ENCODE results near the gene ATXN7.
A peak's percentile ranks its signal among the peaks of the same experiment; 100 is the strongest.

Gene ATXN7

DNA sequence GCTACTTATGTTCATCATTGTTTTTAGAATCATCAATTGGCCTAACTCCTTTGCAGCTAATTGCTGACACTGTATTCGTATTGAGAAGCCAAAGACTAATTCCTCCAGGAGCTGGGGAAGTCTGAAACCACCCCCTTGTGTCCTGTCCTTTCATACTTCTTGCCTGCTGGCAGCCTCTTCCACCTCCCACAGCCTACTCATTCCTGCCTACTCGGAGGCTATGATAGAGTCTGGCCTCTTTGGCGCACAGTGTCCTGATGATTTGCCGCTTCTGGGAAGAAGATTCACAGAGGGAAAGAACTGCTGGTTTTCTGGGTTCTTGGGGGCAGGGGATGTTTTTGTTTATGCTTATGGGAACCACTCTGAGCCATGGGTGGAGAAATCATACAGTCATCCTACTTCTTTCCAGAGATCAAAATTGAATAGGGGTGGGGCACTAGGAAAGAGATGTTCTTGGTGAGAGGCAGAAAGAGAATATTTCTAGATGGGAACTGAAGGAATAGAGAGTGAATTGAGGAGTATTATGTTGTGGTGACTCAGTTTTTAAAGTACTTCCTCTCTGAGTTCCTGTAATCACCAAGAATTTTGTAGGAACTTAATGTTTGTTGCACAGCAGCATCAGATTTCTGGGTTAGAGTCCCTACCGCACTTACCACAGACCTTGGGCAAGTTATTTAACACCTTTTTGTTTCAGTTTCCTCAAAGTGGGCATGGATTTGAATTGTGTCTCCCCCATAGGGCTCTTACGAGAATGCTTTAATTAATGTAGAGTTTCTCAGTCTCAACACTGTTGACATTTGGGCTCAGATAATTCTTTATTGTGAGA, 70.6 kb downstream of the ATXN7 start:
- DNase-seq (ENCODE audit: low spot score), result no peak

DNA sequence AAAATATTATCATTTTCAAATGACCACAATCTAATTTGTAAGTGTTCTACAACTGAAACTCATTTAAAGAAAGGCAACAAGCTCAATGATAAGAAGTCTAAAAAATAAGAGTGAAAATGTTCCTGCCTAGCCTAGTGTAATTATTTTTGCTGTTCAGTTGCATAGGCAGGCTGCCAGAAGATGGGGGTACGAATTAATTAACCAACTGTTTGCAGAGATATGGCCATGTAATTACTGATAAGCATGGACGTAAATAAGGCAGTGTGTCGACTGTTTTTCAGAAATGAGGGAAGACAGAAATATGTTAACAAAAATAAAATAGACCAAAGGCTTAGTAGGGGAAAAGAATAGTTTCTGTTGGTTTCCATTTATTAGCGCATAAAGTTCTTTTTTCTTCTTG, 73.3 kb downstream of the ATXN7 start:
- no peak for DNase-seq (ENCODE audit: low spot score)

DNA sequence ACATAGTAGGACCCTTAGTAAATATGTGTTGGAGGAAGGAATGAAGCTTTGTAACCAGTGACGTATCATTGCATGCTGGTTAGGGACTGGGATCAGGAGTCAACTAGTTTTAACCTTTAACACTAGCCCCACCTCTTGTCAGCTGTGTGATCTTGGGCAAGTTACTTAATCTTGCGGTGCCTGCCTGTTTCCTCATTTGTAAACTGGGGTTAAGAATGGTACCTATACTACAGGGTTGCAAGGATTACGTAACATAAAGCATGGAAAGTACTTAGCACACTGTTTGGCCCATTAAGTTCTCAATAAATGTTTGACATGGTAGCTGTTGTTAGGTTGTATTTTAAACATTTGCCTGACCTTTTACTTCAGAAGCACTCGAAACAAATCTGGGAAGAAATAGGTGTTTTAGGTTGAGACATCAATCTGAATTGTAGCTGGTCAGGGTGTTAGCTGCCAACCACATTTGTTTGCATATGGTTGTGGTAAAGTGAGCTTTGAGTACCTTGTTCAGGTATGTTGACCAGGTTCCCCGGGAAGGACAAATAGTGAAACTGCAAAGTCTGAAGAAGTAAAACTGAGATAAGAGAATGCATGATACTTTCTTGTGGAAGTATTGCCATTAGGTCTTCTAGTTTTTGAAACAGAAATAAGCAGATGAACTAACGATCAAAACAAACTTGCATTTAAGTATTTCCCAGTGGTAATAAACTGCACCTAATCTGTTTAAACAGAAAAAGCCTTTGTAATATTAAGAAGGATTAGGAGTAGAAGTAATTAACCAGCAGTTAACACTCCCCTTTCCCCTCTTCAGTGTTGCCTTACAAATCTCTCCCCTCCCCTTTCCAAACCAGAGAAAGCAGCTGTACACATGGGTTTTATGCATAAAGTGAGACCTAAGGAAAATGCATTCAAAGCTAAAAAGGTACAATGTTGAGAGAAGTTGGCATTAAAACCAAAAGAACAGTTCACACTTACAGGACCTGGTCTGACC, 74.3 kb downstream of the ATXN7 start:
- DNase-seq (ENCODE audit: low spot score), result no peak

DNA sequence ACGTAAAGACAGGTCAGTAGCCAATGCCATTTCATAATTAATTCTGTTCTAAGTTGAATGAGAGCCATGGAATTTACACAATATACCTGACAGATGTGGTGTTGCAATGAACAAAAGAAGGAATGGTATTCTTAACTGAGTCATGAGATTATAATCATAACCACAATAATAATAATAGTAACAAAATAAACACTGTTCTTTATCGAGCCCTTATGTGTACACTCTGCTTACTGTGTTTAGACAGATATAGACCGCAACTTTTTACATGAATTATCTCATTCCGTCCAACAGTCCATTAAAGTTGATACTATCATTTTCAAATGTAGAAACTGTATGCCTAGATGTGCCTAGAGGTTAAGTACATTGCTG, 76.7 kb downstream of the ATXN7 start:
- DNase-seq (ENCODE audit: low spot score), result no peak

DNA sequence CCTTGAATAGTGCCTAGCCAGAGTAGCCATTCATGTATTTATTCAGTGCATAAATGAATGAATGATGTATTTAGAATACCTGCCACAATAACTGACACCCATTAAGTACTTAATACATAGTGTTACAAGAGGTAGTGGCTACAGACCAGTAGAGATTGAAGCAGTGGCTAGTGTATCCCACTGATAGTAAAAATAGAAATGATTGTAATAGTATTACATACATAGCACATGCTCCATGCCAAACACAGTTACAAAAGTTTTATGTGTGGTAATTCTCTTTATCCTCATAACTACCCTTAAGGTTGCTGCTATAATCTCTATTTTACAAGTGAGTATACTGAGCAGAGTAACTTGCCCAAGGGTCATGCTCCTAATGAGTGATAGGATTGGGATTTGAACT, 78.9 kb downstream of the ATXN7 start:
- DNase-seq (ENCODE audit: low spot score), result no peak

DNA sequence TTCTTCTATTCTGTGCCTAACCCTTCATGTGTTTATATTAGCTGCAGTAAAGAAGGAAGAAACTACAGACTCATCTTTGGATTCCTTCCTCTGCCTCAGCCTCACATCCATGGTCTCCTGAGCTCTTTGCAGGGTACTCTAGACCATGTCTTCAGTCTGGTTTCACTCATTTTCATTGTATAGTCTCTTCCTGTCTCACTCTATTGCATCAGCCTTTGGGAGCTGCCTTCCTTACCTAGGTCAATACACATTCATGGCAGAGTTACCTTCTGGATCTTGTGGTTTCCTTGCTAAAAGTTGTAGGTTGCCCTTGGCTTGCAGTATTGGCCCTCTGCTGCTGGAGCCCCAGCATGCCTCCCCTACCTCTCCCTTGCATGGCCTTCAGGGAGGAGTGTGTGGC, 80.0 kb downstream of the ATXN7 start:
- no peak for DNase-seq (ENCODE audit: low spot score)

DNA sequence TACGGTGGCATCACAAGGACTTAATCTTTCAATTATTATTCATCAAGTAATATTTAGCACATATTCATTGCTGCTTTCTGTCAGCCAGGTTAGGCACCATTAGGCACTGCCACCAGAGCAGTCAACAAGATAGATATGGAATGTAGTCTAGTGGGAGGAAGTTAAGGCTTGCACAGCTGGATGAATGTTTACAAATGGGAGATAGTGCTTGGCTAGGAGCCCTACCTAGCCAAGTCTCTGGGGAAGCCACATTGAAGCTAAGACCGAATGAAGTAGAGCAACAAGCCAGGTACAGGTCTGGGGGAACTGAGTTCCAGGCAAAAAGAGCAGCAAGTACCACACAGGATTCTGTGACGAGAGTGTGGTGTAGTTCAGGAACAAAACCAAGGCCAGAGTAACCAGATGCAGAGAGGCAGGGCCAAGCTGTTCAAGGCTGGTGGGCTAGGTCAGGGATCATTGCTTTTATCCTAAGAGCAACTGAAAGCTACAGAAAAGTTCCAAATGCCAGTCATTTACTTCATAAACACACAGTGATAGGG, 82.0 kb downstream of the ATXN7 start:
- no peak for DNase-seq (ENCODE audit: low spot score)

DNA sequence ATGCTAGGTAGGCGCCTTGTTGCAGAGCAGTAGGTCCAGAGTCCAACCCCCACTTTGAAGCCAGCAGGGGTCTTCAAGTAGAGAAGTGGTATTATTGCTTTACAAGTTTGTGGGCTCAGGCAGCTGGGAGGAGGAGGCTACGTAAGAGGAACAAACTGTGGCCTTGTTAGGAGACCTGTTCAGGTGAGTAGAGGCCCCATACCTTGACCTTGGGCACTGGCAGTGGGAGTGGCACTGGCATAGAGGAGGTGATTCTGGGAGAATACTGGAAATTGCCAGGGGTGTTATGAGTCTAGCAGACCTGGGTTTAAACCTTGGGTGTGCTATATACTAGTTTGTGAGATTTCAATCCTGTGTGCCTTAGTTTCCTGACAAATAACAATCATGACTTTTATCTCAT, 83.1 kb downstream of the ATXN7 start:
- DNase-seq (ENCODE audit: low spot score), result no peak

DNA sequence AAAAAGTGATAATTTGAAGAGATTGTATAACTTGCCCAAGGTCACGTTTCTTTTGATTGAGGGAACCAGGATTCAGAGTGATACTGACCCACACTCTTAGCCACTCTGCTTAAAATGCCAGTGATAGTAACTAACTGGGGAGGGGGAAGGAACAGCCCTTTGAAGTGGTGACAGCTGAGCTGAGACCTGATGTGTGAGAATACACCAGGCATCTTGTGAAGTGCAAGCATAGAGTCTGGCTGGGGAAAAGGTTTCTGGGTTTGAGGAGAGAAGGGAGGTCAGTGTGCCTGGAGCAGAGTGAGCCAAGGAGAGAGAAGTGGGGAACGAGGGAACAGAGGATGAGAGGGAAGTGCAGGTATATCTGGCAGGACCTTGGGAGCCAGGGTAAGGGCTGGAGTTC, 83.9 kb downstream of the ATXN7 start:
- DNase-seq (ENCODE audit: low spot score), result no peak

DNA sequence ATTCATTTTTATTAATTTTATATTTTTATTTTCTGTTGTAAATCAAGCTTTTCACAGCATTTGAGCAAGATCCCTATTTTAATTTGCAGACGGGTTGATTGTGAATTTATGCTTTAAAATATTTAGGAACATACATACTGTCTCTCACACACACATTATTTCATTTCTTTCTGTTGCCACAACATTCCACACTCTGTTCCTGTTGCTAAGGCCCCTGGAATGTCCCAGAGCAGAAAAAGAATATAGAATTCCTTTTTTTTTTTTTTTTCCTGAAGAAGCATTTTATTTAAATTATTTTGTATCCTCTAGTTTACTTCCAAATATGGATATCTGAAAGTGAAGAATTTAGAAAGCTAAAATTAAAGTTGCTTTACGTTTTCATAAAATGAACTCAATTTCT, 85.3 kb downstream of the ATXN7 start:
- no peak for DNase-seq (ENCODE audit: low spot score)

DNA sequence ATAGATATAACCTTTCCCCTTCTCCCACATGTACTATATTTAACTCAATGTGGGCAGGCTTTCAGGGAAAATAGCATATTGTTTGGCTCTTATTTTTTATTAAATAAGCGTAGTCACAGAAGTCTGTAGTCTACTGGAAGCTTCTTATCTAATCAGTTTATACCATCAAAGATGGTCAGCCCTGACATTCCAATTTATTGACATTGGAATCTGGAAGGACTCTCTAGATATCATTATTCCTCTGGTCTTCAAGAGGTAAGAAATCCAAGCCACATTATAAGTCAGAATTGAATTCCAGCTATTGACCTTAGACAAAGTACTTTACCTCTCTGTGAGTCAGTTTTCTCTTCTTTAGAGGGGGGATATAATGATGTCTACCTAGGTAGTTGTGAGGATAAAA, 87.0 kb downstream of the ATXN7 start:
- no peak for DNase-seq (ENCODE audit: low spot score)

DNA sequence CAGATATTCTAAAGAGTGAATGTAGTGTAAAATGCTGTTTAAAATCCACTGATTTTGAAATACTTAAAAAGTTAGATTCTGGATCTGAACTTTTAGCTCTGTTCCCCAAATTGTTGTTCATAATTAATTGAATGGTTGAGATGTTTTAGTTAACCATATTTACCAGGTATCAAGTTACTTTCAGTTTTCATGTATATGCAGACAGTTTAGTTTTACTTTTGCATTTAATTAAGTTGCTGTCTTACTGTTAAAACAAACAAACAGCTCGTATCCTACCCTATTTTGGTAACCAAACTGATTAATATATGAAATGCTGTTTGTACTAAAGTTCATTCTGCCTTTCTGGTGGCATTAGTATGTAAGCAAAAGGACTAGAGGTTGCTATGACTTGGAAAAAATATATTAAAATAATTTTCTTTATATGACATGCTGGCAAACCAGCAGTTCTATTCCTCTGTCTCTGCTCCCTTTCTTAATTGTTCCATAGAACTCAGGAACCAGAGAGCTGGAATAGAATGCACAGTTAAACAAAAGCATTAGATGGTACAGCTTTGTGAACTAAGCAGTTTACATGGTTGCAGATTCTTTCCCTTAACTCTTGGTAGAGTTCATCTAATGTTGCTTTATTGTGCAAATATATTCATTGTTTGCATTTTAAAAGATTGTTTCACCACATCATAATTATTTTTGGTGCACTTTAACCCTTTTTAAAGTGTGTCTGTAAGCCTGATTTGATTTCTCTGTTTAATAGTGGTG, 88.0 kb downstream of the ATXN7 start:
- no peak for DNase-seq (ENCODE audit: low spot score)

DNA sequence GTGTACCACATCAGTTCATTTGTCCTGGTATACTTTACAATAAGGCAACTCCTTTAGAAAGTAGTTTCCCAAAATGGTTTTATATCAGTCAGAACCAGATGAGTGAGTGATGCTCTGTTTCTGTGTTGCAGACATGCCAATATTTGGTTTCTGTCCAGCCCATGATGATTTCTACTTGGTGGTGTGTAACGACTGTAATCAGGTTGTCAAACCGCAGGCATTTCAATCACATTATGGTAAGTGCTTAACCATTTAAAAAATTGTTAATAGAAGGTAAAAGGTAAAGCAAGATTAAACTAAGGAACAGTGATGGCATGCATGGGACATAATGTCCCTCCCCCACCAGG, 88.6 kb downstream of the ATXN7 start:
- no peak for DNase-seq (ENCODE audit: low spot score)

DNA sequence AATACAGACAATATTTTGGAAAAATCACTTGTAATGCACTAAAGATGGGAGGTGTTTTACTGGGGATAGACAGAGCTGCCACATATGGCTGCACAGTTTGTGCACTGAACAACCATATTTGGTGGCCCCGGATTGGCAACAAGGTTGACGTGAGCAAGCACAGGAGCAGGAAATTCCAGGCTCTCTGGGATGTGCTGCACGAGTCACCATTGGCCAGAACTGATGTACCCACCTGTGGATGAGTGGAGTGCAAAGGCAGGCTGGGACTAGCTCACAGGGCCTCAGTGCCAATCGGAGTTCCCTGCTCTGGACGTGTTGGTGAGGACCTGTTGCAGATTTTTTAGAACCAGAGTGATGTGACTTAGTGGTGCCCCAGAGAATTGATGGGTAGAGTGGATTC, 90.5 kb downstream of the ATXN7 start:
- no peak for DNase-seq (ENCODE audit: low spot score)

DNA sequence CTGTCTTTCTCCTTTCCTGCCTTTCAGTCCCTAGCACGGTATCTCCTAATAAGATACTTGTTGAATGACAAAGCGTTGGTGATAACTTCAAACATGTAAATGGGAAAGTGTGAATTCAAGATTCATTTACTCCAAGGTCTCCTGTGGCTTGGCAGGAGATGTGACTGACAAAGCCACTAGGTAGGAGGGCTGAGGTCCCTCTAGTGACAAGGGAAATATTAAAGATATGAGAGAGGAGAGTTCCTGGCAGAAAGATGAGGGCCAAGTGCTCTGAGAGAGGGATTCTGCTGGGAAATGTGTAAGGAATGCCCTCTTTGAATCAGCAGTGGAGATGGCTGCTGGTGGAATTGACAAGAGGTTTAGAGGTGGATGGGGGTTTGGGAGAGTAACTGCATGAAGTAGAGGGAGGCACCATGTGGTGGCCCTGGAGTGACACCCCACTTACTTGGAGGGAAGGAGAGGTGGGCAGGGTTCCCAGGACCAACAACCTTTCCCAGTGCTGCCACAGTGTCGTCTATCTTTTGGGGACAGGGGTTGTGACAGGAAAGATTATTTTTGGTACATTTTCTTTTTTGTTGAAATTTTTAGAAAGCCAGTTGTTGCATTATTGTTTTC, 91.5 kb downstream of the ATXN7 start:
- no peak for DNase-seq (ENCODE audit: low spot score)

DNA sequence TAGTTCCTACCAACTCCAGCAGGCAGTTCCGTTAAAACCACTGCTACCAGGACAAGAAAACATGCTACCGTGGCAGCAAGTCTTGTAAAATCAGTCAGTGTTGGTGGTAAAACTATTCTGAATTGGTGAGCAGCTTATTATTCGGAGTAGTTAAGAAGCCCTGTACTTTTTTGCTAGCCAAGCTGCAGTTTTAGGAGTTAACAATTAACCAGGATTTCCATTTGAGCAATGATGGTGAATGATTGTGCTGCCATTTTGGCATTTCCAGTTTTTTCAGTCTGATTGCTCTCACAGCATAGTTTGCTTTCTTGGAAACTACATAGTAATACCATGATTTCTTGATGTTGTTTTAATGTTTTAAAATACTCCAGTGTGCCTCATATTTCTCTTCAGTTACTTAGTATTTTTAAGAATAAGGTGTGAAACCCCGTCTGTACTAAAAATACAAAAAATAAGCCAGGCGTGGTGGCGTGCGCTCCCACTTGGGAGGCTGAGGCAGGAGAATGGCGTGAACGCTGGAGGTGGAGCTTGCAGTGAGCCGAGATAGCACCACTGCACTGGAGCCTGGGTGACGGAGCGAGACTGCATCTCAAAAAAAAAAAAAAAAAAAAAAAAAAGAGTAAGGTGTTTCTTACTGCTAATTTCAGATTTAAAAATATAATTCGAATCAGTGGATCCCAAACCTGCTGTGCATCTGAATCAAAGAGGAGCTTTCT, 92.3 kb downstream of the ATXN7 start:
- no peak for DNase-seq (ENCODE audit: low spot score)

DNA sequence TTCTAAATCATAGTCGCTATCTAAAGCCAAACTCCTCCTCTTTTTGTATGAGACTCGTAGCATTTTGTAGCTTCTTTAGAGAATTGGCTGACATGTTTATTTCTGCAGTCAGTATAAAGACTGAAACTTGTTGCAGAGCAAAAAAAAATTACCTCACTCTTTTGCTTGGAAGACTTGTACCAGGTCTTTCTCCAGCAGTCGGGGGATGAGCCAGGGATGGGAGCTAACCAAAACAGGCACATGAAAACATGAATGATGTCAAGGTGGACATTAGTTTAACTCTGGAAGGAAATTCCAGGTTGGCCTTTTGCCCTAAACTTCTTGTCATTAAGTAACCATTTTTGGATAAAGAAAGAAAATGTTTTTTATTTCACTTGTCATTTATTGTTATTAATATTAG, 95.5 kb downstream of the ATXN7 start:
- DNase-seq (ENCODE audit: low spot score), result no peak

DNA sequence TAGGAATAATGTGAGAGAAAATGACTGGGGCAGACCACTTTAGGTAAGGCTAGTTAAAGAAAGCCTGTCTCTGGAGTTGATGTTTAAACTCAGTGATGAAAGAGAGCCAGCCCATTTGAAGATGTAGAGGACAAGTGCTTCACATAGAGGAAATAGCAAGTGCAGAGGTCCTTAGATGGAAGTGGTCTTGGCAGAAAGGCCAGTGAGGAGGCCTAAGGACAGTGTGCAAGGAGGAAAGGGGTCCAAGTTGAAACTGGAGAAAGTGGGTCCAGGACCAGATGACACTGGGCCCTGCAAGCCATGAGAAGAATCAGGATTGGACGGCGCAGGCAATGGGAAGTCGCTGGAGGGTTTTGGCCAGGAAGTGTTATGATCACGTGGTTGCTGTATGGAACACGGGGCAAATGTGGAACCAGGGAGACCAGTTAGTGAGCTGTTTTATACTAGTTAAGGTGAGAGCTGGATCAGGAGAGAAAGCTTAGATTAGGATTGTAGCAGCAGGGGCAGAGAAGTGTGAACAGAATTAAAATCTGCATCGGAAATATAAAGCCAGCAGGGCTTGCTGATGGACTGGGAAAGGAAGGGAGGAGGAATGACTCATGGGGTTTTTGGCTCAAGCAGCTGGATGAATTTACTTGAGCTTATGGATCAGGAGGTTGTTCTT, 96.5 kb downstream of the ATXN7 start:
- DNase-seq (ENCODE audit: low spot score), result peak; percentile 83

DNA sequence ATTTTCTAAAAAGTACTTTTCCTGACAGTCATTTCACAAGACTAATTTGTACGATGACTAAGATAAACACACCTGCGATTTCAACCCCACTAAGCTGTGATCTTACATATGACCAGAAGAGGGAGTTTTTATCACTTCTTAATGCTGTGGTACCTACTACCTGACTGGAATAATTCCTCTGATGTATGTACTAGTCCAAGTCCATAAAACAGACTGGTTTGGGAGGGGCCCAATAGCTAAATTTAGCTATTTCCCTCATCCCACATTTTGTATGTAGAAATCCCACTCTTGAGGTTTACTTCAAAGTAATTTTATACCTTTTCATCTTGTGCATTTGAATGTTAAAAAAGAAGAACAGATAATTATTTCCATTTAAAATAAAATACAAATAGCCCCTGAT, 98.2 kb downstream of the ATXN7 start:
- peak; percentile 69 for DNase-seq (ENCODE audit: low spot score)

DNA sequence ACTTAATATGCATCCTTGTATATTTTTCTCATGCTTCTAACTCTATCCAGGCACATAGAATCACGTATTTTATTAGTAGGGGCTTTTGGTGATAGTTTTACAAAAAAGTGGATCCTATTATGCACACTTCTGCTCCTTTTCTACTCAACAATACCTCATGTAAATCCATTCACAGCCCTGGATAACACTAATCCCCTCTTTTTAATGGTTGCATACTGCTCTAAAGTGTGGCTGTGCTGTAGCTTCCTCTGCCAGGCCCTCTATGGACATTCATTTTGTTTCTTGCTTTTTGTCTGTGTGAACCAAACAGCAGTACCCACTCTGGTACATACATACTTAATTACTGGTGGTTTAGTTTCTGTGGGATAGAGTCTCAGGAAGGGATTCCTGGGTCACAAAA, 99.8 kb downstream of the ATXN7 start:
- no peak for DNase-seq (ENCODE audit: low spot score)

Data from RKO (cell line).